Skeletal muscle satellite cell (primary cell): ENCODE measurements around the gene TTC7B.

ENCODE experiments used
- H3K27me3 ChIP-seq: 2 replicates; pipeline ENCODE4 v1.7.0; 2013; ENCODE audit warnings: low read length; ENCODE audit not compliant: control insufficient read depth, insufficient read depth
- H3K36me3 ChIP-seq: 2 replicates; pipeline ENCODE4 v1.7.0; 2013; ENCODE audit warnings: mild to moderate bottlenecking, control low read depth, low read length; ENCODE audit not compliant: insufficient read depth
- H3K4me1 ChIP-seq: 2 replicates; pipeline ENCODE4 v1.7.0; 2013; ENCODE audit warnings: low read length; ENCODE audit not compliant: control insufficient read depth, insufficient read depth
- H3K4me2 ChIP-seq: 2 replicates; pipeline ENCODE4 v1.7.0; 2013; ENCODE audit warnings: mild to moderate bottlenecking, low read length
- H3K4me3 ChIP-seq: 2 replicates; pipeline ENCODE4 v1.7.0; 2013; ENCODE audit warnings: low read length
- H3K9ac ChIP-seq: 2 replicates; pipeline ENCODE4 v1.7.0; 2013; ENCODE audit warnings: mild to moderate bottlenecking, low read depth, low read length, moderate library complexity
- H3K9me3 ChIP-seq: replicated peaks from 2 replicates; pipeline ENCODE4 v1.7.0; 2013; ENCODE audit warnings: mild to moderate bottlenecking, control low read depth, low read length

Gene TTC7B

DNA sequence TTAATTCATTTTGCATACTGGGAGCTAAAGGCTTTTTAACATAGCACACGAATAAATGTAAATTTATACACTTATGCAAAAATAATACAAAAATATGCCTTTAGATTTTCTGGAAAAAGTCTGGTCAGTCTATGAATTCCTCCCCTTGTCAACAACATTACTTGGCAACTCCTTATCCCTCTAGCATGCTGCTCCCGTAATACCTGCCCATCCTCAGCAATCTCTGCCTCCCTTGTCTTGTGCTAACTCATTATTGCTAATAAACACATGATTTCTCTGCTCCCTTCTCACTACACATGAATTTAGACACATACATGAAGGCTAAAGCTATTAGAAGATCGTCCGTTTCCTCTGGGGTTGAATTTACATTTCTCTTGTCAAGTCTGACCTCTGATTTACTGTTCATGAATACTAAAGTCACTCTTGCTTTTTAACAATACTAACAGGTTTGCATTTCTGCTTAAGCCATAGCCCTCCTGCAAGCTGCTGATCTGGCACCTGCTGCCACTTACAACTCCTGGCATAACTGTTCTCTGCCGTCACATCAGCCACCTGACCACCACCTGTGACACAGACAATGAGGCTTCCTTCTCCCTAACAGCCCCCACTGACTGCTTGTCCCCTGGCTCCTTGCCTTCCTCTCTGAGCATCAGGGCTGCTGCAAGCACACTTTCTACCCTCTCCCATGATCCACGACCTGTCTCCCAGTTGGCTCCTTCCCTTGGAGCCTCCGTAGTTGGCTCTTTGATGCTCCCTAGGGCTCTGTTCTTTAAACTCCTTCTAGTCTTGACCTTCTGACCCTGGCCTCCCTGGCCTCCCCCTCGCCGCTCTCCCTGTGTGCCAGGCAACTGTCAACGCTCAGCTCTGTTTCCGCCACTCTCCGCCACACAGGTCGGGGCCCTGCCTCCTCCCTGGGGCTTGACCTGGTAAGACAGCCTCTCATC lies 241.8 kb downstream of the TTC7B start:
- Histone ChIP-seq H3K36me3 (no peaks in the 10 kb centered on the region), H3K9me3 (no peaks in the 10 kb centered on the region), H3K4me3 (no peak overlapping the region), H3K4me2 (no peak overlapping the region), H3K4me1 (no peaks in the 10 kb centered on the region), H3K27me3 (no peaks in the 10 kb centered on the region), H3K9ac (no peak overlapping the region)

DNA sequence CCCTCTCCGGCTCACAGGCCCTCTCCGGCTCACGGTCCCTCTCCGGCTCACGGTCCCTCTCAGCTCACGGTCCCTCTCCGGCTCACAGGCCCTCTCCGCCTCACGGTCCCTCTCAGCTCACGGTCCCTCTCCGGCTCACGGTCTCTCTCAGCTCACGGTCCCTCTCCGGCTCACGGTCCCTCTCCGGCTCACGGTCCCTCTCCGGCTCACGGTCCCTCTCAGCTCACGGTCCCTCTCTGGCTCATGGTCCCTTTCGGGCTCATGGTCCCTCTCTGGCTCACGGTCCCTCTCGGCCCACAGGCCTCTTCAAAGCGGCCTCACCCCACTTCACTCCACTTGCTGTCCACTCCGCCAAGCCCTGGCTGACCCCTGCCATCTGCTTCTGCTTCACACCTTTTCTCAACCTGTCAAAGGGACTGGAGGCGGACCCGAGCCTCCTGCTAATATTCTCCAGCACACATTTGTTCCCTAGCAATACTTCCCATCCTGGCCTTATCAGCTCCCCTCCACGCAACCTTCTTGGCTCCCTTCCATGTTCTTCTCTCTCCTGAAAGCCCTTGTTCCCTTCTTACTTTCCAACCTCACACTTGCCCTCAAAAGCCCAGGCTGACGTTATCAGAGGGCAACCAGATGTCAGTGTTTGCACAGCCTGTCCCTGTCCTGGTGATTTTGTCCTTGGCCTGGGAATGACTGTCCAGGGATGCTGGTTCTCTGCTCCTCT lies 242.7 kb downstream of the TTC7B start:
- H3K4me2 ChIP-seq: no peak overlapping the region
- H3K4me3 ChIP-seq: no peak overlapping the region
- H3K9me3 ChIP-seq: no peaks in the 10 kb centered on the region
- H3K36me3 ChIP-seq: no peaks in the 10 kb centered on the region
- H3K27me3 ChIP-seq: no peaks in the 10 kb centered on the region
- no peak overlapping the region for H3K9ac ChIP-seq
- no peaks in the 10 kb centered on the region for H3K4me1 ChIP-seq

DNA sequence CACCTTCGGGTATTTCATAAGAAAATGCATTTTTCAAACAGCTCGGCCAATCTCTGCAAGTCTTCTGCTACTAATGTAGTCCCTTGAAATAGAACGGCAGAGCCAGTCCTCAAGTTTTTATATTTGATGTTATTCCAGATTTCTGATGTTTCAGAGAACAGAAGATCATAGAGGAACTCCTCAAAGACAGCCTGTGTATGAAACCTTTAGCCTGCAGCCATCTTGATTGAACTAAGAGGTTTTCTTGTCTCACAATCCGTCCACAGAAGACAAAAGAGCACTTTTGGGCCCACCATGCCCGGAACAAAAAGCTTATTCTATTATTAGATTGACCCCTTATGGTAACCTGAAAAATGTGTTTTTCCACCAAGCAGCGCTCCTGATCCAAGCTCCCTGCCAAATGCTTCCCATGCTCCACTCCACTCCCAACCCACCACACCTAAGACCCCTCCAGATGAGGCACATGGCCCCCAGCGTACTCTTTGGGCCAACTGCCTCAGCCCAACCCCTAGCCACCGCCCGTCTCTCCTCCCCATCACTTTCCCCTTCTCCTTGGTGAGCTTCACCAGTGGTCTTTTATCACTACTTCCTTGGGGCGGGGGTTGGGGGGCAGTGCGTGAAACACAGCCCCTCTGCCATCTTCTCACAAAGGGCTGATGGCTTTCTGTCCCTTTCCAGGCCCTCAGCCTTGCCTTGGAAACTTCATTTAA lies 243.6 kb downstream of the TTC7B start:
- Histone ChIP-seq H3K9me3 (no peaks in the 10 kb centered on the region), H3K9ac (no peak overlapping the region), H3K36me3 (no peaks in the 10 kb centered on the region)

DNA sequence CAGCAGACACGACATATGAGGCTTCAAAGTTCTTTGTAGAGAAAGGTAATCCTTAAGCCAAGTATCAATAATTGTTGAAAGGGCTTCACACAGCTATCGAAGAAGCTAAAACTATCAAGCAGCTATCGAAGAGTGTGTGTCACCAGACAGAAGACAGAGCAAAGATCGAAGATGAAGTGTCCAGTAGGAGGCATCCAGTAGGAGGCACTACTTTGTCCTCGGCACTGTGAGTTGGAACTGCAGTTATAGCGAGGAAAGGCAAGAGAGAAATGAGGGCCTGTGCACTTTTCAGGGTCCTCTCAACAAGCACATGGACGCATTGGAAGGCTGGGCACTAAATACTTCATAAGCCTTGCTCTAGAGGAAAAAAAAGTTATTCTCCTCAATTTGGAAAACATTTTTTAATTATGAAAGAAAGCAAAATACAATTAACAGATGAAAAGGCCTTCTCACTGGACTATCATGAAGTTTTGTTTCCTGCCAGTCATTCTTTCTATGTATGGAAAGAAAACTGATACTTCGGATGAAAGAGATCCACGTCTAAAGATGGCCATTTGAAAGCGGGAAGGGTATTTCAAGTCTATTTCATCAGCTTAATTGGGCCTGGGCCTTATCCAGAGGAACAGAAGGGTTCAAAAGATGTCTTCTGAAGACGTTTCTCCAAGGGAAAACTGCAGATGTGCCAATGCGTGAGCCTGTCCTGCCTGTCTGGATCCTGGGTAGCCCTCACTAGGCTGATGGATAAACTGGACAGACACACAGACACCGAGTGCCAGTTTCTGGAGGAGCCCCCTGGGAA lies 244.9 kb downstream of the TTC7B start:
- Histone ChIP-seq H3K9me3 (no peaks in the 10 kb centered on the region), H3K36me3 (no peaks in the 10 kb centered on the region), H3K9ac (no peak overlapping the region), H3K4me1 (no peaks in the 10 kb centered on the region), H3K27me3 (no peaks in the 10 kb centered on the region), H3K4me3 (no peak overlapping the region), H3K4me2 (no peak overlapping the region)

More for the DNA sequence above, 243.6 kb downstream of the TTC7B start:
- no peaks in the 10 kb centered on the region for H3K4me1 ChIP-seq
- no peaks in the 10 kb centered on the region for H3K27me3 ChIP-seq
- H3K4me3 ChIP-seq: no peak overlapping the region
- H3K4me2 ChIP-seq: no peak overlapping the region

DNA sequence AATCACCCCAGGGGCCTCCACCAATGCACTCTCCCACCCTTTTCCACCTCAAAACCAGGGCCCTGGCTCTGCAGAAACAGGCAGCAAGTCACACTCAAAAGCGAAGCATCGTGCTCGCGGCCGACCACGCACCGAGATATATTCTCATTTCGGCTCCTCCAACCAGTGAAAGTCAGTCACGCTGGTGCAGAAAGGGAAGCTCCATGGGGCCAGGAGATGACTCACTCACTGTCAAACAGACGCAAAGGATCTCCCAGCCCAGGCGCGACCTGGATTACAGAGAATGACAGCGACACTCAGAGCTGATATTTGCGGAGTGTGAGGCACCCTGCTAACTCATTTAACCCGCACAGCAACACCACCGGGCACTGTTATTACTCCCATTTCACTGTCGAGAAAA lies 245.8 kb downstream of the TTC7B start:
- Histone ChIP-seq H3K9me3 (no peaks in the 10 kb centered on the region), H3K9ac (no peak overlapping the region), H3K36me3 (no peaks in the 10 kb centered on the region)

DNA sequence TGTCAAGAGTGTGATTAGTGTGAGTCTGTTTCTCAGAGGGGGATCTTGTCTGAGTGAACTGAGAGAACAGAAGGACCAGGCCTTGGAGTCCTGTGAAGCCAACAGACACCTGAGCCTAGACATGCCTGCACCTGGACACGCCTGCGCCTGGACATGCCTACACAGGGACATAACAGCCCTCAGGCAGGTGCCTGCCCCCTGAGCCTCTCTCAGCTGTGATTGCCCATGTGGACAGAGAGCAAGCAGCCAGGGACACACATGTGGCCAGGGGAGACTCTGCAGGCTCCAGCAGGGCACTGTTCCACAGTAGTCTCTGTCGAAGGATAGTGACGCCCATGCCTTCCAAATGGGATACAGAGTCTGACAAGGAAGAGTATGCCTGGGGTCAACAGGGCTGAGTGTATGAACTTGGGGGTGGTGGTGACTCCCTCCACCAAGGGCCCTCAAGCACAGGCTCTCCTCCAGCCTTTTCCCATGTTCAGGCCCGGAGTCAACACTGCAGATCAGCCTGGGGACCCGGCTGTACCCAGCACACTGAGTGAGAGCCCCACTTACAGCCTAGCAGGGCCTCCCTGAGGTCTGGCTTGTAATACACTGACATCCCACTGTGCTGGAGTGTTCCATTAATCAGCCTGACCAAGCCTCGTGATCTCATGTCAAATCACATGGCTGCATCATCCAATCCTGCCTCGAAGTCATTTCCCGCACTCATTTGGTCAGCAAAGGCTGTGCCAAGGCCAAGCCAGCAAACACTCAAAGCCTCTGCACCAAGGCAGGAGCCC lies 246.4 kb downstream of the TTC7B start:
- Histone ChIP-seq H3K9ac (no peak overlapping the region), H3K4me1 (no peaks in the 10 kb centered on the region), H3K4me3 (no peak overlapping the region), H3K9me3 (no peaks in the 10 kb centered on the region), H3K27me3 (no peaks in the 10 kb centered on the region), H3K36me3 (no peaks in the 10 kb centered on the region), H3K4me2 (no peak overlapping the region)

More for the DNA sequence above, 245.8 kb downstream of the TTC7B start:
- no peak overlapping the region for H3K4me3 ChIP-seq
- no peaks in the 10 kb centered on the region for H3K4me1 ChIP-seq
- H3K4me2 ChIP-seq: no peak overlapping the region
- no peaks in the 10 kb centered on the region for H3K27me3 ChIP-seq

DNA sequence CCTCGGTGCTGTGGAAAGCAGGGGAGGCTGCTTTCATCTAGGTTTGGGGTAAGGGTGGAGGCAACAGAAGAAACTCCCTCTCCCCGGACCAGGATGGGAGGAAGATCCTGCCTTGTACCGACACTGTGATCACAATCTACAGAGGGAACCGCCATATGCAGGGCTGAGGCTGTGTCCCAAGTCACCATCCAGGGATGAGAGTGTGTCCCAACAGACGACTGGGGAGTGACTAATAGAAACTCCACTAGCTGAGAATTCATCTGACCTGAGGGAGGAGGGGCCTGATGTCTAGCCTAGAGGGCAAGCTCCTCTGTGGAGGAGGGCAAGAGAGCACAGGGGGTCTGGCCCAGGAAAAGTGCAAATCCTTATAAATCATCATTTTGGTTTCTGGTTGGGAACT lies 247.0 kb downstream of the TTC7B start:
- H3K4me3 ChIP-seq: no peak overlapping the region
- no peaks in the 10 kb centered on the region for H3K4me1 ChIP-seq
- H3K9ac ChIP-seq: no peak overlapping the region
- H3K27me3 ChIP-seq: no peaks in the 10 kb centered on the region
- H3K4me2 ChIP-seq: no peak overlapping the region
- H3K36me3 ChIP-seq: no peaks in the 10 kb centered on the region
- no peaks in the 10 kb centered on the region for H3K9me3 ChIP-seq

DNA sequence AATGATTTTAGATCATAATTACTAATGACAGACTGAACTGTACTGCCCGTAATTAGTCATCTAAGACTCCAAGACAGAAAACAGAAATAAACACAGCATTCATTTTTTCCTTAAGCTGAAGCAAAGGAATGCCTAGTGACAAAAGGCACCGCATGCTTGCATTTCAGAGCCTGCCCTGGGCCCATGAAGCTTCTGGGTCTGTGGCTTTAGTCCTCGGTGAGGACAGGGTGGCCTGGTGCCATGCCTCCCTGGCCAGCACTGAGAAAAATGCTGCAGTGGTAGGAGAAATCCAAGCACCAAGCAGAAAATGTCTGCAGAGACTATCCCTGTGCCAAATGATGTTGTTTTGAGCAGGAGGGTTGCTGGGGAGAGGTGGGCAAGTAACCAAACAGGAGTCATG lies 247.8 kb downstream of the TTC7B start:
- Histone ChIP-seq H3K4me2 (no peak overlapping the region), H3K27me3 (no peaks in the 10 kb centered on the region), H3K4me1 (no peaks in the 10 kb centered on the region), H3K9ac (no peak overlapping the region), H3K36me3 (no peaks in the 10 kb centered on the region), H3K4me3 (no peak overlapping the region), H3K9me3 (no peaks in the 10 kb centered on the region)

DNA sequence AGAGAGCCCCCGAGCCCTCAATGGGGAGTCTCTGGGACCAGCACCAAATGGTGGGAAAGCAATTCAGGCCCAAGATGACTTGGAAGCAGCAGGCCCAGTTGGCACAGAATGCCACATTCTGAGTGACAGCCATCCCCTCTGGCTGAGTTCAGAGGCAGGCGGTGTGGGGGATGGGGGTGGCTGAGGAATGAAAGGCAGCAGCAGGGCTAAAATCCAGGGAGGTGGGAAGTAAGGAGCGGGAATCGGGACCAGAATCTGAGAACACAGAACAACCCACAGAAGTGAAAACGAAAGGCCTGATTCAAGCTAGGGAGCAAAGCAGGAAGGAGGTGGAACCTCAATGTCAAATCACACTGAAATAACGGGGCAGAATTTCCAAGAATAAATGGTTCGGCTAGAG lies 248.2 kb downstream of the TTC7B start:
- Histone ChIP-seq H3K9ac (no peak overlapping the region), H3K4me3 (no peak overlapping the region), H3K9me3 (no peaks in the 10 kb centered on the region), H3K36me3 (no peaks in the 10 kb centered on the region), H3K27me3 (no peaks in the 10 kb centered on the region), H3K4me2 (no peak overlapping the region), H3K4me1 (no peaks in the 10 kb centered on the region)

DNA sequence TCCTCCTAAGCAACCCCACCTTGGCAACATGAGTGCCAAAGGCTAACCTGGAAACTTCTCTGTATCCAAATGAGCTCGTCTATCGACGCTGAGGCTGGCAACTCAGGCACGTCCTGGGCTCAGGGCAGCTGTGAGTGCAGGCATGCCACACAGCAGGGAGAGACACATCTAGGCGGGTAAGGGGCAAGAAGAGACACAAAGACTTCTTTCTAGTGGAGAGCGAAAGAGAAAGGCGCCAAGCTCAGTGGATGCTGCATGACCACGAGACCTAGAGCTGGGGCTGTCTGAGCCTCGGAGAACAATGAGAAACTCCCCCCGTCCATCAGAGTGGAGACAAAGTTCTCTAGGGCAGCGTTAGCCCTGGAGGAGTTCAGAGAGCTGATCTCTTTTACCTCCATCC lies 249.0 kb downstream of the TTC7B start:
- Histone ChIP-seq H3K9ac (no peak overlapping the region), H3K4me2 (no peak overlapping the region), H3K36me3 (no peaks in the 10 kb centered on the region), H3K9me3 (no peaks in the 10 kb centered on the region), H3K4me1 (no peaks in the 10 kb centered on the region), H3K4me3 (no peak overlapping the region), H3K27me3 (no peaks in the 10 kb centered on the region)
